ENCODE data around the gene SLC35G3. TPM values are rescaled to one million over a fixed set of nuclear protein-coding genes. Genes with fewer than 3 reads are reported as not detected.
A peak's percentile ranks its signal among the peaks of the same experiment; 100 is the strongest.

The SLC35G3 gene
- total and polyA plus RNA-seq, 2 of the 4 experiments (the other 2 are of a cell fraction) = not detected

- DNase-seq (no peak), ATAC-seq (ENCODE audit: low read depth) (no peak)
- no TSS peak for BruUV-seq (replicated peaks)
- Histone ChIP-seq H2BK120ac (ENCODE audit: low read depth, low read length) (no peak overlapping the region), H3K9ac (ENCODE audit: low read depth, low read length) (no peak overlapping the region), H3K27me3 (ENCODE audit: control insufficient read depth, insufficient read depth, low read length) (peaks cover 12% of the 10 kb centered on the region), H2BK15ac (ENCODE audit: low read depth, low read length) (no peak overlapping the region), H3K56ac (ENCODE audit: extremely low read depth, insufficient read depth, low read length) (no peak overlapping the region), H3K4me3 (ENCODE audit: insufficient read depth, low read depth, low read length) (no peak overlapping the region), H2AK9ac (replicated peaks; ENCODE audit: low read depth, low read length, poor library complexity) (no peak overlapping the region), H2BK5ac (ENCODE audit: low read depth, low read length, poor library complexity, severe bottlenecking) (no peak overlapping the region), H2AK5ac (ENCODE audit: low read depth, low read length) (no peak overlapping the region), H3K9me1 (ENCODE audit: insufficient read depth, low read length) (0 out of 2 replicates have a peak, but pooled peaks cover 5% of the 10 kb centered on the region), H4K20me1 (ENCODE audit: insufficient read depth, low read length) (no peaks in the 10 kb centered on the region), H3K9me3 (ENCODE audit: control insufficient read depth, insufficient read depth, low read length) (no peaks in the 10 kb centered on the region), H4K5ac (ENCODE audit: low read depth, low read length) (no peak overlapping the region), H3K79me1 (ENCODE audit: low read depth in 1 of 2, low read length in 2 of 2) (no peaks in the 10 kb centered on the region), H2BK20ac (ENCODE audit: low read depth, low read length) (no peak overlapping the region), H3K4me2 (ENCODE audit: low read depth, low read length) (no peak overlapping the region), H3K27ac (ENCODE audit: insufficient read depth, low read length) (no peak overlapping the region), H3K18ac (ENCODE audit: low read depth, low read length) (no peak overlapping the region), H3K14ac (replicated peaks; ENCODE audit: low read depth, low read length) (no peak overlapping the region), H2AFZ (replicated peaks; ENCODE audit: low read length, poor library complexity) (peak overlapping the region; percentile 67), H4K8ac (ENCODE audit: low read depth in 2 of 2, low read length in 2 of 2) (no peak overlapping the region), H3K23ac (ENCODE audit: low read depth, low read length) (no peak overlapping the region), H3K4ac (ENCODE audit: low read depth, low read length) (no peak overlapping the region), H3K4me1 (ENCODE audit: control insufficient read depth, insufficient read depth, low read length) (peaks cover 4% of the 10 kb centered on the region; the same call in 1 of the 2 replicates), H3K36me3 (ENCODE audit: control insufficient read depth, insufficient read depth, low read length) (no peaks in the 10 kb centered on the region), H4K91ac (ENCODE audit: insufficient read depth, low read depth, low read length) (no peak overlapping the region)
- TF ChIP-seq BHLHE40 (IDR thresholded peaks at IDR 0.05; ENCODE audit: low read depth, low read length) = no peak
- TF ChIP-seq RCOR1 (IDR thresholded peaks at IDR 0.05; ENCODE audit: insufficient replicate concordance, low read length) = no peak
- no peak for TF ChIP-seq CHD1 (IDR thresholded peaks at IDR 0.05; ENCODE audit: low read depth, low read length)
- no peak for TF ChIP-seq ELK1 (IDR thresholded peaks at IDR 0.05; ENCODE audit: borderline replicate concordance, low read depth, low read length)
- no peak for TF ChIP-seq CTCF (conservative IDR thresholded peaks at IDR 0.05; ENCODE audit: low read depth, low read length)
- TF ChIP-seq MAZ (IDR thresholded peaks at IDR 0.05; ENCODE audit: borderline replicate concordance, low read depth, low read length) = no peak
- no peak for TF ChIP-seq POLR2A (IDR thresholded peaks at IDR 0.05; ENCODE audit: low read depth, low read length)
- TF ChIP-seq SMC3 (IDR thresholded peaks at IDR 0.05; ENCODE audit: low read depth, low read length) = no peak
- no peak for TF ChIP-seq RAD21 (IDR thresholded peaks at IDR 0.05; ENCODE audit: low read length)
- no peak for TF ChIP-seq MAFK (IDR thresholded peaks at IDR 0.05; ENCODE audit: low read depth, low read length)
- TF ChIP-seq USF2 (IDR thresholded peaks at IDR 0.05; ENCODE audit: low read depth, low read length) = no peak
- TF ChIP-seq MXI1 (IDR thresholded peaks at IDR 0.05; ENCODE audit: borderline replicate concordance, low read depth, low read length) = no peak
- no peak for TF ChIP-seq CEBPB (IDR thresholded peaks at IDR 0.05; ENCODE audit: low read depth, low read length)
- no peak for TF ChIP-seq RFX5 (IDR thresholded peaks at IDR 0.05; ENCODE audit: low read depth, low read length)
- TF ChIP-seq NFE2L2 (IDR thresholded peaks at IDR 0.05; ENCODE audit: low read depth, low read length) = no peak
- ChIA-PET POLR2A (ENCODE audit: unreplicated experiment) (no interaction called here), CTCF (interaction anchor here (1.0 kb wide), 1 partner anchor 372 kb away, joined by 3 read pairs; no protein-coding TSS in a partner anchor)
- intact Hi-C loops (cut with micrococcal nuclease) = no loop called here
- dilution Hi-C loops (cut with HindIII; ENCODE audit: low sequenced_read_pairs, unreplicated experiment) = no loop called here
- 40% methylated on average over 1 of the region's 3 CpGs; no CpG with 5 or more reads in 1 of the 2 experiments for WGBS, 2 experiments (ENCODE audit: extremely low coverage in 2 of 2, insufficient read length in 1 of 2)
- in situ Hi-C loops (cut with MboI; ENCODE audit: low sequenced_read_pairs) = loop anchor here (5.0 kb wide), 1 partner anchor 370 kb away; the partner anchor contains the start of gene SLFN12L
These were observed 27.1 kb downstream of the SLC35G3 start for GRCh38 chr17:35167046-35167445.
